Heart right ventricle (tissue), 16 donors: ENCODE data around the gene FAM98C. TPM values are rescaled to one million over a fixed set of nuclear protein-coding genes. Genes with fewer than 3 reads are reported as not detected.

Source experiments
- ATAC-seq, 8 donors: fragments of 200-7000 bp; cut with Tn5 transposase; one replicate each; pipeline ENCODE4 v1.9.1; 2020; ENCODE audit warnings: mild to moderate bottlenecking in 8 of 8, moderate library complexity in 8 of 8, moderate number of reproducible peaks in 1 of 8
- DNase-seq, 2 donors: peaks; one replicate each; pipeline ENCODE4 v3.0.0-alpha.2; 2020
- H3K27ac ChIP-seq, 10 donors: fragments of 200-600 bp; sonication (generic) in 2 of 10; one replicate each; pipeline versions ENCODE4 v1.5.0 to v1.8.0; 2020 to 2022; ENCODE audit warnings: mild to moderate bottlenecking in 3 of 10
- H3K27me3 ChIP-seq, 7 donors: fragments of 200-600 bp; one replicate each; pipeline ENCODE4 v1.8.0; 2021 to 2022; ENCODE audit warnings: mild to moderate bottlenecking in 2 of 7
- H3K36me3 ChIP-seq, 9 donors: fragments of 200-600 bp; sonication (generic) in 1 of 9; one replicate each; pipeline versions ENCODE4 v1.5.0 to v1.8.0; 2020 to 2022; ENCODE audit warnings: mild to moderate bottlenecking in 2 of 9
- H3K4me1 ChIP-seq, 9 donors: fragments of 200-600 bp; sonication (generic) in 1 of 9; one replicate each; pipeline versions ENCODE4 v1.5.0 to v1.8.0; 2020 to 2022; ENCODE audit warnings: mild to moderate bottlenecking in 4 of 9
- H3K4me3 ChIP-seq, 10 donors: fragments of 200-600 bp; sonication (generic) in 2 of 10; one replicate each; pipeline versions ENCODE4 v1.5.0 to v1.8.0; 2020 to 2022; ENCODE audit warnings: mild to moderate bottlenecking in 7 of 10, moderate library complexity in 2 of 10
- H3K9me3 ChIP-seq, 11 donors: fragments of 200-600 bp in 10 of 11; sonication (generic) in 2 of 11; one replicate each; pipeline versions ENCODE4 v1.5.0 to v1.8.0; 2013 to 2022; ENCODE audit warnings: mild to moderate bottlenecking in 2 of 11, control low read depth in 1 of 11, moderate library complexity in 1 of 11
- WGBS, 2 donors: extraction: QIAGEN DNeasy Blood & Tissue Kit; methylation state at CpG; one replicate each; pipeline ENCODE4 v1.1.7; 2013; ENCODE audit warnings: inconsistent platforms in 1 of 2; 5-methylcytosine and 5-hydroxymethylcytosine counted together
- intact Hi-C, 10 donors: fragments of 100-400 bp; cut with DNase I; formaldehyde crosslinking; loops; one replicate each; pipeline versions ENCODE4 v1.11.1 to v1.14.2; 2022
- long read RNA-seq, 3 donors: library from polyadenylated mRNA; unstranded; transcript quantifications; one replicate each; pipeline ENCODE4 v2.0.0, GENCODE V29; 2020 to 2021
- polyA plus RNA-seq, 2 donors: library from polyadenylated mRNA; stranded (reverse); fragments of 200-250 nt; gene quantifications; one replicate each; pipeline ENCODE4 v1.2.3, GENCODE V29; 2013
- total RNA-seq, 10 donors: library from RNA; stranded (reverse); fragmentation: NEBNext Ultra II Directional in 3 of 10; extraction: Animal tissue kit (Norgen Biotek cat#: 25700) in 3 of 10; gene quantifications; one replicate each; pipeline versions ENCODE4 v1.2.1 to v1.2.4, GENCODE V29; 2021 to 2023
- TF ChIP-seq, protein P1 (sequence below), 9 donors: fragments of 200-600 bp; sonication (generic) in 2 of 9; IDR thresholded peaks; one replicate each; pipeline versions ENCODE4 v1.5.0 to v1.8.0; 2021 to 2022; ENCODE audit warnings: antibody characterized with exemption in 9 of 9, mild to moderate bottlenecking in 5 of 9, moderate library complexity in 1 of 9
- donor health status: Arrhythmogenic right ventricular cardiomyopathy.
- donor health status: ischemic (EF 13 %, LVEDD 7.1; RV severe dilation, severe dysfunction).
- donor health status: healthy with polysubstance abuse.
- donor health status: DM: no; HTN: yes; CAD: no.
- donor health status: DM: no; HTN: no; CAD: no.
- donor health status: ischemic (EF 25% LVEDD 6.9; RV normal size, moderate dysfunction).
- donor health status: ischemic (EF 25% LVEDD 5.7; RV mildly dilated, moderate dysfunction).
- donor health status: healthy.
- donor health status: DM: yes; HTN: yes; CAD: no.
- donor health status: Ischemic cardiomyopathy.
- donor health status: ischemic (EF 35%, LVEDD 5.7; RV mildly dilated, moderate dysfunction).
- donor health status: nonischemic (EF 11% LVEDD 7.7; RV severe dilation, severe dysfunction).
- donor health status: DM: yes; HTN: yes; CAD: no.
- donor health status: PGD.
- donor health status: ischemic (EF 29% LVEDD 5.4; RV normal size, mild dysfunction).
- donor health status: nonischemic (EF 23%, LVEDD 6.1; RV moderate dilation, normal function).

FAM98C gene
- total RNA-seq (10 to 100 TPM in 9 of 10 donors, 1 to 10 TPM in 1; 9.8 to 16.1 (median 12.2) TPM), polyA plus RNA-seq (10 to 100 TPM; 13.3 to 14.1 TPM)
- long read RNA-seq, donor 1, partial matches to known transcripts: 7 of 13 reads
- long read RNA-seq, donor 1, other reads (novel, unspliced or antisense): 1 of 13 reads
- long read RNA-seq, donor 2, transcript FAM98C-201 (8 exons, 1,271 nt): major isoform, 9 of 22 reads
- long read RNA-seq, donor 2, partial matches to known transcripts: 2 of 22 reads
- long read RNA-seq, donor 2, other reads (novel, unspliced or antisense): 10 of 22 reads
- long read RNA-seq, donor 3, partial matches to known transcripts: 0 of 1 reads
- long read RNA-seq, donor 3, other reads (novel, unspliced or antisense): 0 of 1 reads

DNA sequence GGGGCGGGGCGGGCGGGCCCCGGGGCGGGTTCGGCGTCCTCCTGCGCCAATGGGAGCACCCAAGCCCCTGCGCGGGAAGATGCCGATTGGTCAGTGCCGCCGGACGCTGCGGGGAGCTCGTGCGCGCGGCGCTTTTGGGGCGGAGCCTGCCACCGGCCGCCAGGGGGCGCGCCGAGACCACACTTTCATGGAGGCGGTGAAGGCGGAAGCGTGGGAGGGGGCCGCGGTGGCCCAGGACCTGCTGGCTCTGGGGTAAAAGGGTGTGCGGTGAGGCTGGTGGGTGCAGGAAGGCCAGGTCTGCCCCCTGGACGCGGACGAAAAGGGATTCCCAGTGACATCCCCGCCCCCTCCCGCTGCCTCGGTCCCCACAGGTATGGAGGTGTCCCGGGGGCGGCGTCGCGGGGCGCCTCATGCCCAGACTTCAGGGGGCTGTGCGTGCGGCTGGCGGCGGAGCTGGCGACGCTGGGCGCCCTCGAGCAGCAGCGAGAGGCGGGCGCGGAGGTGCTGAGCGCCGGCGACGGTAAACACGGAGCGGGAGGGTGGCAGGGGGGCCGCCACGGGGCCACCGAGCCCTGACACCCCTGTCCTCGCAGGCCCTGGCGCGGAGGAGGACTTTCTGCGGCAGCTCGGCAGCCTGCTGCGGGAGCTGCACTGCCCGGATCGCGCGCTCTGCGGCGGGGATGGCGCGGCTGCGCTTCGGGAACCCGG is at the start of gene FAM98C:
TSS of gene FAM98C (plus strand) at position 127 of the 708 bp plus-strand sequence. CDS start at position 188, 61 bp downstream.
- Histone ChIP-seq H3K36me3 (peaks cover 0 to 35% (median 12%) of the 10 kb centered on the region in 9 donors), H3K9me3 (no peaks in the 10 kb centered on the region), H3K4me3 (peak within 1 kb of the TSS; percentile 68 to 99 (median 87)), H3K4me1 (peaks cover 0 to 17% (median 11%) of the 10 kb centered on the region in 9 donors), H3K27ac (peak within 1 kb of the TSS in 9 of 10 donors; percentile 68 to 95 (median 82)), H3K27me3 (peaks cover 8 to 36% (median 28%) of the 10 kb centered on the region in 7 donors)
- ATAC-seq (peak; percentile 98 to 100 (median 99)), DNase-seq (peak; percentile 93 to 97)
- 1% methylated on average over 74 to 82 of the region's 82 CpGs for WGBS, 2 donors
- intact Hi-C loops: loop anchor here (2.0 to 10.0 kb wide), 12 partner anchors 112 to 1072 kb away; partner anchors contain the start of genes MRPS12 (in 4 of the 10), SARS2 (in 4 of the 10), EIF3K (in 2 of the 10) and MAP4K1 (in 1 of the 10)
- TF ChIP-seq, protein P1, sequence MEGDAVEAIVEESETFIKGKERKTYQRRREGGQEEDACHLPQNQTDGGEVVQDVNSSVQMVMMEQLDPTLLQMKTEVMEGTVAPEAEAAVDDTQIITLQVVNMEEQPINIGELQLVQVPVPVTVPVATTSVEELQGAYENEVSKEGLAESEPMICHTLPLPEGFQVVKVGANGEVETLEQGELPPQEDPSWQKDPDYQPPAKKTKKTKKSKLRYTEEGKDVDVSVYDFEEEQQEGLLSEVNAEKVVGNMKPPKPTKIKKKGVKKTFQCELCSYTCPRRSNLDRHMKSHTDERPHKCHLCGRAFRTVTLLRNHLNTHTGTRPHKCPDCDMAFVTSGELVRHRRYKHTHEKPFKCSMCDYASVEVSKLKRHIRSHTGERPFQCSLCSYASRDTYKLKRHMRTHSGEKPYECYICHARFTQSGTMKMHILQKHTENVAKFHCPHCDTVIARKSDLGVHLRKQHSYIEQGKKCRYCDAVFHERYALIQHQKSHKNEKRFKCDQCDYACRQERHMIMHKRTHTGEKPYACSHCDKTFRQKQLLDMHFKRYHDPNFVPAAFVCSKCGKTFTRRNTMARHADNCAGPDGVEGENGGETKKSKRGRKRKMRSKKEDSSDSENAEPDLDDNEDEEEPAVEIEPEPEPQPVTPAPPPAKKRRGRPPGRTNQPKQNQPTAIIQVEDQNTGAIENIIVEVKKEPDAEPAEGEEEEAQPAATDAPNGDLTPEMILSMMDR (IDR thresholded peaks at IDR 0.05): peak; percentile 95 to 100 (median 100)

DNA sequence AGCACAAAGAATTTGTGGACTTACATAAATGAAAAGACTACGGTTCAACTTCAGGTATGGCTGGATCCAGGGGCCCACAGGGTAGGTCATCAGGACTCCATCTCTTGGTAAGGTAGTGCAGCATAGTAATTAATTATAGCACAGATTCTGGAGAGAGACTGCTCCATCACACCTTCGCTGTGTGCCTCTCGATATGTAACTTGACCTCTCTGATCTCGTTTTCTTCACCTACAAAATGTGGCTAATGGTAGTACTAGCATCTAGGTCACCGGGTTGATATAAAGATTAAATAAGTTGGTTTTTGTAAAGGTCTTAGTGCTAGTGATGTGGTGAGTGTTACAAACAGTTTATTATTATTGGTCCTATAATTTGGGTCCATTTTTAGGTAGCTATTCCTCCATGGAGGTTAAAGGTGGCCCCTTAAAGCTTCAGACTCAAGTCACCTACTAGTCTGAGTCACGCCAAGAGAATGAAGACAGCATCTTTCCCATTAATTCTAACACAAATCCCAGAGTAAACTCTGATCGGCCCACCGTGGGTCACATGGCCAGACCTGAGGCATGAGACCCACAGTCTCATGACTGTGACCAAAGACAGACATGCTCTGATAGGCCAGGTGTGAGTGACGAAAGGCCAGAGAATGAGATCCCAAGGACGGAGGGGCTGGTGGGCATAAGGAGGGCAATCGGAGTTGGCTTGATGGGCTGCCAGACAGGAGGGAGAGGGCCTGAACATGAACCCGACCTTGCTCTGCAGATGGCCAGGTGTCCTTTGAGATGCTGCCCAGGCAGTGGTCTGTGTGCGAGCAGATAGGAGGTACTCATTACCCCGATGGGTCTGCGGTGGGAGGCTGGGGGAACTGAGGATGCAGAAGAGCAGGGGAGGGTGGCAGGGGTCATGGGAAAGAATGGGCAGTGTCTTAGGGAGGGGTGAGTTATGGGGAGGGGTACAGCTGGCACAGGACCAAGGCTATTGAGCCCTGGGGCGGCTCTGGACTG is 46.9 kb upstream of the FAM98C start:
- no peak for ATAC-seq
- DNase-seq: no peak
- WGBS, 2 donors: 71 to 74% methylated on average over 16 of the region's 16 CpGs
- Histone ChIP-seq H3K4me3 (no peak overlapping the region), H3K36me3 (no peaks in the 10 kb centered on the region), H3K27me3 (peaks cover 0 to 56% (median 29%) of the 10 kb centered on the region in 7 donors), H3K27ac (no peak overlapping the region), H3K4me1 (peaks cover 0 to under 1% (median 0%) of the 10 kb centered on the region in 9 donors), H3K9me3 (no peaks in the 10 kb centered on the region)
- intact Hi-C loops: no loop called here
- TF ChIP-seq, protein P1 (IDR thresholded peaks at IDR 0.05): no peak

DNA sequence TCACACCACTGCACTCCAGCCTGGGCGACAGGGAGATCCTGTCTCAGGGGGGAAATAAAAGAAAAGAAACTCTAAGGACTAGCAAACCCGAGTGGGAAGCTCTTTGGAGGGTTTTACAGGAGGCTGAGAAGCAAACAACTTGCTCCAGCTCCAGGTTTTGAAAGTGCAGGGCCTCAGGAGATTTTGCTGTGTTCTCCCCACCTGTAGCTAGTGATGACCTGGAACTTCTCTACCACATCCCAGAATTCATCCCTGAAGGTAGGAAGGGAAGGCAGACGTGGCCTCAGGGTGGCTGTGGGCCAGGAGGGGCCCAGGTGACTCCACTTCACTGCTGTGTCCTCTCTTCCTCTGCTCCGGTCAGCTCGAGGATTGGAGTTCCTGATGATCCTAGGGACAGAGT is 44.8 kb upstream of the FAM98C start:
- Histone ChIP-seq H3K27me3 (peaks cover 0 to 63% (median 29%) of the 10 kb centered on the region in 7 donors), H3K4me3 (no peak overlapping the region), H3K9me3 (no peaks in the 10 kb centered on the region), H3K36me3 (no peaks in the 10 kb centered on the region), H3K4me1 (peaks cover 0 to 18% (median 13%) of the 10 kb centered on the region in 9 donors), H3K27ac (no peak overlapping the region)
- WGBS, 2 donors: 35 to 46% methylated on average over 5 of the region's 5 CpGs
- TF ChIP-seq, protein P1 (IDR thresholded peaks at IDR 0.05): no peak
- intact Hi-C loops: no loop called here
- ATAC-seq: no peak
- no peak for DNase-seq
